NCI-H524 (cell line): Measurements from ENCODE around the gene KCNMA1.

Experiments
- DNase-seq, 2 experiments: peaks; one replicate each; lab custom pipeline; 2025; lab: John Stamatoyannopoulos, UW

The KCNMA1 gene

GRCh38 chr10:77633376-77633775 is 4.2 kb downstream of the KCNMA1 start:
- DNase-seq, result no peak

- DNase-seq, result no peak
Measured at GRCh38 chr10:77631241-77631640, 6.4 kb downstream of the KCNMA1 start.

- DNase-seq, result no peak
Measured at GRCh38 chr10:77630507-77630848, 7.1 kb downstream of the KCNMA1 start.

GRCh38 chr10:77629775-77630506 is 7.7 kb downstream of the KCNMA1 start:
- no peak for DNase-seq

GRCh38 chr10:77628906-77629730 is 8.5 kb downstream of the KCNMA1 start:
- DNase-seq, result peak in 1 of 2 experiments; percentile 6

GRCh38 chr10:77626266-77626935 is 11.2 kb downstream of the KCNMA1 start:
- DNase-seq, result no peak

GRCh38 chr10:77625379-77625778 is 12.2 kb downstream of the KCNMA1 start:
- no peak for DNase-seq

- DNase-seq, result no peak
Measured at GRCh38 chr10:77622889-77623291, 14.7 kb downstream of the KCNMA1 start.

- no peak for DNase-seq
Measured at GRCh38 chr10:77620731-77621130, 16.9 kb downstream of the KCNMA1 start.

- DNase-seq, result no peak
Measured at GRCh38 chr10:77619964-77620703, 17.5 kb downstream of the KCNMA1 start.

GRCh38 chr10:77618117-77618516 is 19.5 kb downstream of the KCNMA1 start:
- DNase-seq, result no peak

- DNase-seq, result no peak
Measured at GRCh38 chr10:77616766-77617165, 20.8 kb downstream of the KCNMA1 start.

GRCh38 chr10:77614778-77615625 is 22.6 kb downstream of the KCNMA1 start:
- DNase-seq, result no peak

- no peak for DNase-seq
Measured at GRCh38 chr10:77613476-77614130, 24.0 kb downstream of the KCNMA1 start.

- no peak for DNase-seq
Measured at GRCh38 chr10:77611670-77612069, 25.9 kb downstream of the KCNMA1 start.

GRCh38 chr10:77611221-77611620 is 26.4 kb downstream of the KCNMA1 start:
- no peak for DNase-seq

- no peak for DNase-seq
Measured at GRCh38 chr10:77609781-77610272, 27.8 kb downstream of the KCNMA1 start.

- no peak for DNase-seq
Measured at GRCh38 chr10:77608281-77608680, 29.3 kb downstream of the KCNMA1 start.

GRCh38 chr10:77606751-77607150 is 30.9 kb downstream of the KCNMA1 start:
- no peak for DNase-seq

GRCh38 chr10:77605466-77605865 is 32.1 kb downstream of the KCNMA1 start:
- peak in 1 of 2 experiments; percentile 15 for DNase-seq
